H9 (cell line): ENCODE results near the gene SFTPB. TPM values are rescaled to one million over a fixed set of nuclear protein-coding genes. Genes with fewer than 3 reads are reported as not detected.

ENCODE experiments used
- DNase-seq: peaks from one replicate; pipeline ENCODE4 v3.0.0-alpha.2; 2017
- H2AFZ ChIP-seq: one replicate; pipeline ENCODE4 v1.6.1; 2013; ENCODE audit warnings: mild to moderate bottlenecking, low read length, control low read depth, moderate library complexity
- H2AK5ac ChIP-seq: 2 replicates; pipeline ENCODE4 v1.6.1; 2013; ENCODE audit warnings: low read length, control low read depth, mixed read lengths; ENCODE audit not compliant: insufficient read length
- H2BK120ac ChIP-seq: one replicate; pipeline ENCODE4 v1.6.1; 2013; ENCODE audit warnings: low read depth, mild to moderate bottlenecking, low read length, control low read depth, inconsistent platforms; ENCODE audit not compliant: poor library complexity, severe bottlenecking
- H2BK12ac ChIP-seq: 2 replicates; pipeline ENCODE4 v1.6.1; 2013; ENCODE audit warnings: low read length, control low read depth, mixed read lengths, low read depth; ENCODE audit not compliant: insufficient read length
- H2BK15ac ChIP-seq: 2 replicates; pipeline ENCODE4 v1.6.1; 2013; ENCODE audit warnings: low read depth, low read length, control low read depth
- H2BK20ac ChIP-seq: one replicate; pipeline ENCODE4 v1.6.1; 2013; ENCODE audit warnings: low read depth, mild to moderate bottlenecking, low read length, control low read depth, inconsistent platforms; ENCODE audit not compliant: poor library complexity, severe bottlenecking
- H2BK5ac ChIP-seq: 2 replicates; pipeline ENCODE4 v1.6.1; 2013; ENCODE audit warnings: low read length, control low read depth, mixed read lengths; ENCODE audit not compliant: insufficient read length
- H3K14ac ChIP-seq: 2 replicates; pipeline ENCODE4 v1.6.1; 2013; ENCODE audit warnings: low read length, control low read depth; ENCODE audit not compliant: insufficient read depth
- H3K18ac ChIP-seq: 2 replicates; pipeline ENCODE4 v1.6.1; 2013; ENCODE audit warnings: low read depth, mild to moderate bottlenecking, mixed read lengths, low read length, control low read depth; ENCODE audit not compliant: insufficient read length
- H3K23ac ChIP-seq: 2 replicates; pipeline ENCODE4 v1.6.1; 2013; ENCODE audit warnings: low read length, control low read depth, mixed read lengths, low read depth; ENCODE audit not compliant: insufficient read length
- H3K23me2 ChIP-seq: 2 replicates; pipeline ENCODE4 v1.6.1; 2013; ENCODE audit warnings: low read depth, mild to moderate bottlenecking, mixed read lengths, low read length, control low read depth; ENCODE audit not compliant: insufficient read length, poor library complexity, severe bottlenecking
- H3K27ac ChIP-seq: 2 replicates; pipeline ENCODE4 v1.5.1; 2013; ENCODE audit warnings: low read length, control low read depth, mixed read lengths, low read depth; ENCODE audit not compliant: insufficient read length
- H3K27me3 ChIP-seq: 2 replicates; pipeline ENCODE4 v1.6.1; 2013; ENCODE audit warnings: low read length, control low read depth, inconsistent platforms; ENCODE audit not compliant: insufficient read depth
- H3K4ac ChIP-seq: 2 replicates; pipeline ENCODE4 v1.6.1; 2013; ENCODE audit warnings: low read depth, mild to moderate bottlenecking, control low read depth, inconsistent platforms, low read length, moderate library complexity
- H3K4me1 ChIP-seq: 2 replicates; pipeline ENCODE4 v1.6.1; 2013; ENCODE audit warnings: low read length, control low read depth, inconsistent platforms; ENCODE audit not compliant: insufficient read depth
- H3K4me2 ChIP-seq: 2 replicates; pipeline ENCODE4 v1.6.1; 2013; ENCODE audit warnings: low read length, control low read depth, mixed read lengths; ENCODE audit not compliant: insufficient read length, insufficient read depth
- H3K56ac ChIP-seq: 2 replicates; pipeline ENCODE4 v1.6.1; 2013; ENCODE audit warnings: low read depth, mild to moderate bottlenecking, mixed read lengths, low read length, control low read depth; ENCODE audit not compliant: insufficient read length
- H3K79me1 ChIP-seq: 2 replicates; pipeline ENCODE4 v1.6.1; 2013; ENCODE audit warnings: low read depth, mild to moderate bottlenecking, moderate library complexity, low read length, control low read depth, inconsistent platforms; ENCODE audit not compliant: insufficient read depth, poor library complexity, severe bottlenecking
- H3K79me2 ChIP-seq: 2 replicates; pipeline ENCODE4 v1.6.1; 2013; ENCODE audit warnings: low read length, control low read depth, inconsistent platforms; ENCODE audit not compliant: insufficient read depth
- H3K9ac ChIP-seq: 2 replicates; pipeline ENCODE4 v1.6.1; 2013; ENCODE audit warnings: low read length, control low read depth, mixed read lengths; ENCODE audit not compliant: insufficient read length; ENCODE audit errors: extremely low read depth
- H3K9me3 ChIP-seq: one replicate; pipeline ENCODE4 v1.6.1; 2013; ENCODE audit warnings: low read depth, low read length, inconsistent platforms; ENCODE audit not compliant: control insufficient read depth
- H3T11ph ChIP-seq: one replicate; pipeline ENCODE4 v1.6.1; 2013; ENCODE audit warnings: mild to moderate bottlenecking, low read length, control low read depth, inconsistent platforms
- H4K20me1 ChIP-seq: one replicate; pipeline ENCODE4 v1.6.1; 2013; ENCODE audit not compliant: control insufficient read depth, insufficient read length, insufficient read depth
- H4K5ac ChIP-seq: 2 replicates; pipeline ENCODE4 v1.6.1; 2013; ENCODE audit warnings: low read depth, mild to moderate bottlenecking, mixed read lengths, low read length, control low read depth; ENCODE audit not compliant: insufficient read length
- H4K8ac ChIP-seq: replicated peaks from 2 replicates; pipeline ENCODE4 v1.6.1; 2013; ENCODE audit warnings: low read length, control low read depth, mixed read lengths, low read depth; ENCODE audit not compliant: insufficient read length
- H4K91ac ChIP-seq: 2 replicates; pipeline ENCODE4 v1.6.1; 2013; ENCODE audit warnings: low read depth, mild to moderate bottlenecking, moderate library complexity, mixed read lengths, low read length, control low read depth; ENCODE audit not compliant: insufficient read length
- H3K27ac Mint-ChIP-seq, 3 experiments: 2 replicates in 2 of 3; 3 replicates in 1 of 3; pipeline ENCODE4 v1.8.0; 2020 to 2021; ENCODE audit warnings: mixed read lengths in 3 of 3, mild to moderate bottlenecking in 1 of 3, moderate library complexity in 1 of 3
- H3K27me3 Mint-ChIP-seq: 2 replicates; pipeline ENCODE4 v1.8.0; 2021; ENCODE audit warnings: low read depth, mild to moderate bottlenecking, moderate library complexity, mixed read lengths
- H3K36me3 Mint-ChIP-seq, 3 experiments: 2 replicates in 2 of 3; 3 replicates in 1 of 3; pipeline ENCODE4 v1.8.0; 2020 to 2021; ENCODE audit warnings: low read depth in 3 of 3, mixed read lengths in 3 of 3; ENCODE audit not compliant: insufficient read depth in 1 of 3
- H3K4me1 Mint-ChIP-seq, 2 experiments: 2 replicates each; pipeline ENCODE4 v1.8.0; 2020; ENCODE audit warnings: mixed read lengths in 2 of 2
- H3K4me3 Mint-ChIP-seq, 2 experiments: 2 replicates in 1 of 2; 3 replicates in 1 of 2; pipeline ENCODE4 v1.8.0; 2020 to 2021; ENCODE audit warnings: mild to moderate bottlenecking in 2 of 2, mixed read lengths in 2 of 2, moderate library complexity in 1 of 2
- H3K9me3 Mint-ChIP-seq, 2 experiments: 2 replicates in 1 of 2; 3 replicates in 1 of 2; pipeline ENCODE4 v1.8.0; 2020; ENCODE audit warnings: mild to moderate bottlenecking in 2 of 2, mixed read lengths in 2 of 2, moderate library complexity in 1 of 2
- CTCF ChIP-seq: fragments of 200-600 bp; sonication (generic); conservative IDR thresholded peaks from 3 replicates; pipeline ENCODE4 v1.8.0; 2021; ENCODE audit warnings: antibody characterized with exemption, mild to moderate bottlenecking
- WGBS: extraction: QIAGEN DNeasy Blood & Tissue Kit; methylation state at CpG from one replicate; pipeline ENCODE4 v1.1.7; 2013; ENCODE audit warnings: missing lambda C conversion rate, low lambda C conversion rate, mixed read lengths; ENCODE audit not compliant: insufficient read length; ENCODE audit errors: extremely low coverage; 5-methylcytosine and 5-hydroxymethylcytosine counted together
- total RNA-seq: library from RNA; stranded (reverse); gene quantifications from 2 replicates; pipeline ENCODE4 v1.2.1, GENCODE V29; 2021

The SFTPB gene
- total RNA-seq, 1 experiment from 2014 or later: not detected

GRCh38 chr2:85631316-85631715 lies 36.7 kb downstream of the SFTPB start:
- no peaks in the 10 kb centered on the region for H3K27me3 ChIP-seq
- no peaks in the 10 kb centered on the region for H3K4me1 ChIP-seq
- no peak overlapping the region for H2BK15ac ChIP-seq
- H3K79me1 ChIP-seq: no peaks in the 10 kb centered on the region
- Mint-ChIP-seq H3K36me3 (peaks cover 56 to 88% (median 79%) of the 10 kb centered on the region in 3 experiments), H3K9me3 (no peaks in the 10 kb centered on the region), H3K4me1 (no peaks in the 10 kb centered on the region), H3K27me3 (no peaks in the 10 kb centered on the region), H3K4me3 (no peak overlapping the region), H3K27ac (no peak overlapping the region; a peak in 1 of 7 replicates)
- H3T11ph ChIP-seq: no peak overlapping the region
- H3K56ac ChIP-seq: no peak overlapping the region
- H4K91ac ChIP-seq: no peak overlapping the region
- H4K8ac ChIP-seq: no peak overlapping the region
- no peaks in the 10 kb centered on the region for H3K79me2 ChIP-seq
- H4K5ac ChIP-seq: no peak overlapping the region
- H2BK120ac ChIP-seq: no peak overlapping the region
- no peak overlapping the region for H3K23ac ChIP-seq
- no peak overlapping the region for H2BK20ac ChIP-seq
- no peaks in the 10 kb centered on the region for H3K23me2 ChIP-seq
- H2BK5ac ChIP-seq: no peak overlapping the region
- TF ChIP-seq CTCF: no peak
- no CpG with 5 or more reads among the region's 3 CpGs for WGBS
- no peak overlapping the region for H2AFZ ChIP-seq
- no peak overlapping the region for H3K4me2 ChIP-seq
- no peak overlapping the region for H2BK12ac ChIP-seq
- H2AK5ac ChIP-seq: no peak overlapping the region
- H3K14ac ChIP-seq: no peak overlapping the region
- H3K27ac ChIP-seq: no peak overlapping the region
- H3K18ac ChIP-seq: no peak overlapping the region
- no peak overlapping the region for H3K4ac ChIP-seq
- H3K9me3 ChIP-seq: no peaks in the 10 kb centered on the region
- H3K9ac ChIP-seq: no peak overlapping the region
- DNase-seq: no peak
- no peaks in the 10 kb centered on the region for H4K20me1 ChIP-seq
